Fibroblast of mammary gland (primary cell): ENCODE data around the gene MGRN1.

ENCODE experiments used
- DNase-seq: peaks from one replicate; pipeline ENCODE4 v3.0.0-alpha.2; 2010; ENCODE audit warnings: low read depth
- H3K4me3 ChIP-seq: 2 replicates; pipeline ENCODE4 v1.5.1; 2011; ENCODE audit warnings: low read depth, mild to moderate bottlenecking, low read length, moderate library complexity; ENCODE audit not compliant: control insufficient read depth
- TF ChIP-seq, protein P1 (sequence below): conservative IDR thresholded peaks from 2 replicates; pipeline ENCODE4 v1.5.1; 2011; ENCODE audit warnings: low read depth, low read length, inconsistent platforms; ENCODE audit not compliant: control insufficient read depth, insufficient read depth

The MGRN1 gene

DNA sequence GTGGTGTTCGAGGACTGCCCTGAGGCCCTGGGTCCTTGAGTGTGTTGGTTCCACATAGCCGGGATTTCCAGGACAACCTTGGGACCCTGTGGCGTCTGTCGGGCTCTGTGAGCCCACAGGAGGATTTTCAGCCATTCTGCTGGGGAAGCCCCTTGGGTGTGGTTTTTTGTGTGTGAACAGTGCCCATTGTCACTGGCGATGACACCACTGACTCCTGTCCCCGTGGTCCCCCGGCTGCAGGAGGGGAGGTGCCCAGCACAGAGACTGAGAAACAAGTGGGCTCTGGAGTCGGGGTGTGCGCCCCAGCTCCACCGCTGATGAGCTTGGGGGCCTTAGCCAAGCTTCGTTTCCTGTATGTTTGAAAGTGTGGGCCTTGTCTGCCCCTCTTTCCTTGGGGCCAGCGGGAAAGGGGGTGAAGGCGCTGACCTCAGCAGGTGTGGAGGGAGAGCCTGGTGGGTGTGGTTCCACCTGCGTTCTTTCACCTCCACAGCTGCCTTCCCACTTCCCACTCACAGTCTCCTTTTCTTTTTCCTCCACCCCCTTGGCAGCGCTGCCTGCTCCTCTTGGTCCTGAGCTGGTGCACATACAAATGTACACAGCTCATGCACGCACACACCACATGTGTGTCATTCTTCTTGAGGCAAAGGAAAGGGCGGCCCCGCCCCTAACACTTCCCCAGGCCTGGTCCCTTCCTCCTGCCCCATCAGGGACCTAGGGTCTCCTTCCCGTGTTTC, 16.1 kb downstream of the MGRN1 start:
- H3K4me3 ChIP-seq = no peak overlapping the region
- TF ChIP-seq, protein P1, sequence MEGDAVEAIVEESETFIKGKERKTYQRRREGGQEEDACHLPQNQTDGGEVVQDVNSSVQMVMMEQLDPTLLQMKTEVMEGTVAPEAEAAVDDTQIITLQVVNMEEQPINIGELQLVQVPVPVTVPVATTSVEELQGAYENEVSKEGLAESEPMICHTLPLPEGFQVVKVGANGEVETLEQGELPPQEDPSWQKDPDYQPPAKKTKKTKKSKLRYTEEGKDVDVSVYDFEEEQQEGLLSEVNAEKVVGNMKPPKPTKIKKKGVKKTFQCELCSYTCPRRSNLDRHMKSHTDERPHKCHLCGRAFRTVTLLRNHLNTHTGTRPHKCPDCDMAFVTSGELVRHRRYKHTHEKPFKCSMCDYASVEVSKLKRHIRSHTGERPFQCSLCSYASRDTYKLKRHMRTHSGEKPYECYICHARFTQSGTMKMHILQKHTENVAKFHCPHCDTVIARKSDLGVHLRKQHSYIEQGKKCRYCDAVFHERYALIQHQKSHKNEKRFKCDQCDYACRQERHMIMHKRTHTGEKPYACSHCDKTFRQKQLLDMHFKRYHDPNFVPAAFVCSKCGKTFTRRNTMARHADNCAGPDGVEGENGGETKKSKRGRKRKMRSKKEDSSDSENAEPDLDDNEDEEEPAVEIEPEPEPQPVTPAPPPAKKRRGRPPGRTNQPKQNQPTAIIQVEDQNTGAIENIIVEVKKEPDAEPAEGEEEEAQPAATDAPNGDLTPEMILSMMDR = no peak
- DNase-seq = no peak

DNA sequence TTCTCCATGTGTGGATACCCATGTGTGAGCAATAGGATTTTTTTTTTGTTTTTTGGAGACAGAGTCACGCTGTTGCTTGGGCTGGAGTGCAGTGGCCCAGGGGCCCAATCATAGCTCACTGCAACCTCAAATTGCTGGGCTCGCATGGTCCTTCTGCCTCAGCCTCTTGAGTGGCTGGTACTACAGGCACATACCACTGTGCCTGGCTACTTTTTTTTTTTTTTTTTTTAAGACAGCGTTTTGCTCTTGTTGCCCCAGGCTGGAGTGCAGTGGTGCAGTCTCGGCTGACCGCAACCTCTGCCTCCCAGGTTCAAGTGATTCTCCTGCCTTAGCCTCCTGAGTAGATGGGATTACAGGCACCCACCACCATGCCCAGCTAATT, 16.7 kb downstream of the MGRN1 start:
- DNase-seq = no peak
- TF ChIP-seq, protein P1 = no peak
- H3K4me3 ChIP-seq = no peak overlapping the region

GRCh38 chr16:4641895-4642294, 17.3 kb downstream of the MGRN1 start:
- H3K4me3 ChIP-seq = no peak overlapping the region

DNA sequence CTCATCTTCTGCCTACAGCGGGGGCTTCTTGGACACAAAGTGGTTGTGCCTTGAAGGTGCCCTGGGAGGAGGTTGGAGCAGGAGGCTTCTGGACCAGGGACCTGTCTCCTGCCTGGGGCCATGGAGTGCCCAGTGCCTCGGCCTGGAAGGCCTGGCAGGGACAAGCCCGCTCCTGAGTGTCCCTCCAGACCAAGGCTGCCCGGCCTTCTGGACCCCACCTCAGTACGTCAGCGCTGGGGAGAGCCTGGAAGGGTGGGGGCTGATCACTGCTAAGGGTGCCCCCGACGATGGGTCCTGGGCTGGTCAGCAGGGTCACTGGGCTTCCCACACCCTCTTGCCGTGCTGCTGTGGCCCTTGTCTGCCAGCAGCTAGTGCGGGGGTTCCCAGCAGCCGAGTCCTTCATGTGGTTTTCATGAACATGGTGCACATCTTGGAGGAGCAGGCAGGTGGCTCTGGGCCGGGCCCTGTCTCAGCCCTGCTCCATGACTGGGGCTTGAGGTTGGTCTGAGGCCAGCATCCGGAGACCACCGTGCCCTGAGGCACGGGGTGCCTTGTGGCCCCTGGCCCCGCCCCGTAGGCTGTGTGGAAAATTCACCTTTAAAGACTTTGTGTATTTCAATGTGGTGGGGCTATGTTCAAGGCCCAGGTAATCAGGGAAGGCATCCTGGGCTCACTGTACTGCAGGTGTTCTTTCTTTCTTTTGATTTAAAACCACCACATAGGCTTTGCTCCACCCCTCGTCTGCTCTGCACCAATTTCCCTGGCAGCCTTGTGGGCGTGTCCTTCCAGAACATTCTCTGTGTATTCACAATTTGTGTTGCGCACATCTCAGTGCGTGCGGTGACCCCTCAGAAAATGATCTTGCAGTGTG, 22.4 kb downstream of the MGRN1 start:
- no peak overlapping the region for H3K4me3 ChIP-seq
- no peak for DNase-seq

More at GRCh38 chr16:4641895-4642294, 17.3 kb downstream of the MGRN1 start:
- DNase-seq = no peak
- TF ChIP-seq, protein P1 = no peak

GRCh38 chr16:4647644-4647980, 23.0 kb downstream of the MGRN1 start:
- DNase-seq = no peak
- H3K4me3 ChIP-seq = no peak overlapping the region
- TF ChIP-seq, protein P1 = no peak

More for the DNA sequence above, 22.4 kb downstream of the MGRN1 start:
- TF ChIP-seq, protein P1 = no peak

- TF ChIP-seq, protein P1 = no peak
- no peak for DNase-seq
- no peak overlapping the region for H3K4me3 ChIP-seq
Measured at GRCh38 chr16:4648917-4649316, 24.3 kb downstream of the MGRN1 start.
